GM10248 (cell line): Measurements from ENCODE around the gene OR4A16.

ENCODE experiments used
- CTCF ChIA-PET: fragments of 300-600 bp; sonication (Branson Sonifier 250); formaldehyde crosslinking; extraction: SDS; loops from one replicate; lab custom pipeline; 2021; ENCODE audit warnings: antibody characterized with exemption; lab: Yijun Ruan, JAX
- POLR2A ChIA-PET: fragments of 350-650 bp; sonication (Branson Sonifier 250); formaldehyde crosslinking; extraction: SDS; loops from one replicate; lab custom pipeline; 2020; ENCODE audit warnings: antibody characterized with exemption; lab: Yijun Ruan, JAX
- DNase-seq: peaks from one replicate; pipeline ENCODE4 v3.0.0; 2012; ENCODE audit errors: extremely low spot score
- TF ChIP-seq, protein P1 (sequence below): IDR thresholded peaks from 2 replicates; pipeline ENCODE4 v1.5.1; 2012; ENCODE audit warnings: mild to moderate bottlenecking, low read depth; ENCODE audit errors: extremely low read depth, missing control alignments, control extremely low read depth

Gene OR4A16, protein sequence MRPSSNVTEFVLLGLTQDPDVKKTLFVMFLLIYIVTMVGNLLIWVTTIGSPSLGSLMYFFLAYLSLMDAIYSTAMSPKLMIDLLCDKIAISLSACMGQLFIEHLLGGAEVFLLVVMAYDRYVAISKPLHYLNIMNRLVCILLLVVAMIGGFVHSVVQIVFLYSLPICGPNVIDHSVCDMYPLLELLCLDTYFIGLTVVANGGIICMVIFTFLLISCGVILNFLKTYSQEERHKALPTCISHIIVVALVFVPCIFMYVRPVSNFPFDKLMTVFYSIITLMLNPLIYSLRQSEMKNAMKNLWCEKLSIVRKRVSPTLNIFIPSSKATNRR

DNA sequence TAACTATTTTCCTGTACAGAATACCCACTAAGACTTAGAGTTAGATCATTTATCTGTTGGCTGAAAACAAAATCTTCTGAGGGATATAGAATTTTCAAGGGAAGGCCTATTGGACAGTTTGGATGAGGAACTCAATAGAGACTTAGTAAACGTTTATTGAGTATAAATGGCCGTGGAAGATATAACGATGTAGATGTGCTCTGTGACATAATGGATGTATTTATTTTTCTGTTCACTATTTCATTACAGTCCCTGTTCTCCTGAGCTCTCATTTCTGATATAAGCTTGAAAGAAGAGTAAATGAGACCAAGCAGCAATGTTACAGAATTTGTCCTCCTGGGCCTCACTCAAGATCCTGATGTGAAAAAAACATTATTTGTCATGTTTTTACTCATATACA is at the start of gene OR4A16:
OR4A16 (plus strand) TSS at position 301 of the 400 bp plus-strand sequence; CDS start at position 301, 0 bp downstream.
- no peak for DNase-seq
- CTCF ChIA-PET, result interaction anchor here (1.0 kb wide), 1 partner anchor 9 kb away, joined by 3 read pairs; no protein-coding TSS in a partner anchor
- TF ChIP-seq, protein P1, sequence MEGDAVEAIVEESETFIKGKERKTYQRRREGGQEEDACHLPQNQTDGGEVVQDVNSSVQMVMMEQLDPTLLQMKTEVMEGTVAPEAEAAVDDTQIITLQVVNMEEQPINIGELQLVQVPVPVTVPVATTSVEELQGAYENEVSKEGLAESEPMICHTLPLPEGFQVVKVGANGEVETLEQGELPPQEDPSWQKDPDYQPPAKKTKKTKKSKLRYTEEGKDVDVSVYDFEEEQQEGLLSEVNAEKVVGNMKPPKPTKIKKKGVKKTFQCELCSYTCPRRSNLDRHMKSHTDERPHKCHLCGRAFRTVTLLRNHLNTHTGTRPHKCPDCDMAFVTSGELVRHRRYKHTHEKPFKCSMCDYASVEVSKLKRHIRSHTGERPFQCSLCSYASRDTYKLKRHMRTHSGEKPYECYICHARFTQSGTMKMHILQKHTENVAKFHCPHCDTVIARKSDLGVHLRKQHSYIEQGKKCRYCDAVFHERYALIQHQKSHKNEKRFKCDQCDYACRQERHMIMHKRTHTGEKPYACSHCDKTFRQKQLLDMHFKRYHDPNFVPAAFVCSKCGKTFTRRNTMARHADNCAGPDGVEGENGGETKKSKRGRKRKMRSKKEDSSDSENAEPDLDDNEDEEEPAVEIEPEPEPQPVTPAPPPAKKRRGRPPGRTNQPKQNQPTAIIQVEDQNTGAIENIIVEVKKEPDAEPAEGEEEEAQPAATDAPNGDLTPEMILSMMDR, result no peak
- POLR2A ChIA-PET, result no interaction called here

DNA sequence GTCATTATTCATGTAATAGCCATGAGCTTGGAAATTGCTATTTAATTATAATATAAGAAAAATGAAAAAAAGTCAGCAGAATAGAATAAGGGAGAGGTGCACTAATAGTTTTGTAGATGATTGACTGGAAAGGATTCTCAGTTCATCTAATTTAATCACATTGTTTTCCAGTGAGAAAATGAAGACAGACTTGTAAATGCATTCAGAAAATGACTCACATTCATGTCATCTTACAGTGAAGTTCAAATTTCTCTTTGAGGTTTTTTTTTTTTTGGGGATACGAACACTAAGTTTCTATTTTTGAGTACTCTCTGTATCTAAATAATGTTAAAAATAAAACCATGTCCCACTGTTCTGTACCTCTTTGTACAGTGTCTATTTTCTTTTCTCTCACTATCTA is 18.5 kb upstream of the OR4A16 start:
- no peak for DNase-seq
- POLR2A ChIA-PET, result no interaction called here
- TF ChIP-seq, protein P1, result no peak
- CTCF ChIA-PET, result interaction anchor here (1.1 kb wide), 1 partner anchor 170 kb away, joined by 3 read pairs; no protein-coding TSS in a partner anchor

DNA sequence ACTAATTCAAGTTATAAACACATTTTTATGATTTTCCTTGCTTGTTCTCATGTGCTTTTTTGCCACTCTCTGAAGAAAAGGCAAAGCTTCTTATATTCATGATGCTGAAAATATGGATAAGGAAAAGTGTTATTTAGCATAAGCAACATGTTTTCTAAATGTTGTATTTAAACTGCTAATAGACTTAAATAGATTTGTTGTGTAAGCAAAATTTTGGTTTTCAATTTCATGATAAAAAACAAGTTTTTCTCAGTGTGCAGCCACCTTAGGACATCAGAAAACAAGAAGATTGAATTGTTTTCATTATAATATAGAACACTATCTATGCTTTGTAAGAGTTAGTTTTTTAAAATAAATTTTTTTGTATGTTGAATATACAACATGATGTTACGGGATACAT is 2.3 kb downstream of the OR4A16 start:
- no peak for DNase-seq
- ChIA-PET POLR2A (no interaction called here), CTCF (no interaction called here)
- TF ChIP-seq, protein P1, result no peak

DNA sequence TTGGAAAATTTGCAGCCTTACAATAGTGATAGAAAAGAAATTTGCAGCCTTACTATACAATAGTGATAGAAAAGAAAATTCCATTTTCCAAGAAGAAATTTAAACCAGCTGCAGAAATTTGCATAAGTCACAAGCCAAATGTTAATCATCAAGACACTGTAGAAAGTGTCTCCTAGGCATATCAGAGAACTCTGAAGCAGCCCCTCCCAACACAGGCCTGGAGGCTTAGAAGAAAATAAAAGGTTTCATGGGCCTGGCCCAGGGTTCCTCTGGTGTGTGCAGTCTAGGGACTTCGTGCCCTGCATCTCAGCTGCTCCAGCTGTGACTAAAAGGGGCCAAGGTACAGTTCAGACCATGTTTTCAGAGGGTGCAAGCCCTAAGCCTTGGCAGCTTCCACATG is 6.0 kb downstream of the OR4A16 start:
- ChIA-PET POLR2A (no interaction called here), CTCF (interaction anchor here (1.2 kb wide), 1 partner anchor 22 kb away, joined by 3 read pairs; no protein-coding TSS in a partner anchor)
- TF ChIP-seq, protein P1, result no peak
- no peak for DNase-seq

DNA sequence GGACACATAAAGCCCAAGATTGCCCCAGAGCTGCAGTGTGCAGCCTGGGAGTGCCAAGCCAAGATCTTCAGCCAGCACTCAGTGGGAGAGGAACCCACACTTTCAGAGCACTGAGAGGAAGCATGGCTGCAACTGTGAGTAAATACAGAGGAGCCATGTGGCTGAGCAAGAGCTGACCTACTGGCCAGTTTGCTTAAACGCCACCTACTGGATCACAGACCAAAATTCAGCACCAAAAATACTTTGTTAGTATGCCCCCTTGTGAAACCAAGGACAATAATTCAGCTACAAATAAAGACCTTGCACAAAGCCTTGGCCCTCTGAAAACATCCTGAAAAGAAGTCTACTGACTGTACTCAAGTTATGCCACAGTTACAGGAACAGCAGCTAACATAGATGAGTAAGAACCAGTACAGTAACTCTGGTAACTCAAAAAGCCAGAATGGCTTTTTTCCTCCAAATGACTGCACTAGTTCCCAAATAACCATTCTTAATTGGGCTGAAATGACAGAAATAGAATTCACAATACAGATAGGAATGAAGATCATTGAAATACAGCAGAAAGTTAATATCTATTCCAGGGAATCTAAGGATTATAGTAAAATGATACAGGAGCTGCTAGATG is 14.7 kb downstream of the OR4A16 start:
- no peak for DNase-seq

DNA sequence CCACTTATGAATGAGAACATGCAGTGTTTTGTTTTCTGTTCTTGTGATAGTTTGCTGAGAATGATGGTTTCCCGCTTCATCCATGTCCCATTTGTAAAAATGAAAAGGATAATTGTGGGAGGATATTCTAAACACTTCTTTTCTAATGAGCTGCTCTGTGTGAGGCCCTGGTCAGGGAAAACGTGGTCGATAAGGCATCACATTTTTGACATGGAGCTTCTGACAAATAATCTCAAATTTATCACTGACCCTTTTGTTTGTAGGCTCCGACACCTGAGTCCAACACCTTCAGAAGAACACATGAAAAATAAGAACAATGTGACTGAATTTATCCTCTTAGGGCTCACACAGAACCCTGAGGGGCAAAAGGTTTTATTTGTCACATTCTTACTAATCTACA is 24.7 kb downstream of the OR4A16 start, which contains the start of gene OR4A15:
OR4A15 (plus strand) TSS at position 301 of the 400 bp plus-strand sequence; CDS start at position 301, 0 bp downstream.
- ChIA-PET POLR2A (no interaction called here), CTCF (no interaction called here)
- TF ChIP-seq, protein P1, result no peak
- DNase-seq, result no peak

More for the DNA sequence above, 14.7 kb downstream of the OR4A16 start:
- ChIA-PET CTCF (interaction anchor here (1.7 kb wide), 1 partner anchor 11 kb away, joined by 4 read pairs; no protein-coding TSS in a partner anchor), POLR2A (no interaction called here)
- TF ChIP-seq, protein P1, result no peak
